Fibroblast of skin of abdomen (primary cell): ENCODE measurements around the gene RAX. TPM values are rescaled to one million over a fixed set of nuclear protein-coding genes. Genes with fewer than 3 reads are reported as not detected.

ENCODE experiments used
- DNase-seq: peaks from one replicate; pipeline ENCODE4 v3.0.0-alpha.2; 2013
- polyA plus RNA-seq, 2 experiments: library from polyadenylated mRNA; unstranded; fragments of 120-200 nt; gene quantifications; one replicate each; pipeline ENCODE4 v1.2.1, GENCODE V29; 2013; ENCODE audit not compliant: insufficient read length in 2 of 2

The RAX gene
- polyA plus RNA-seq (2013, experiment 1 of 2; ENCODE audit: insufficient read length): not detected
- not detected for polyA plus RNA-seq (2013, experiment 2 of 2; ENCODE audit: insufficient read length)

DNA sequence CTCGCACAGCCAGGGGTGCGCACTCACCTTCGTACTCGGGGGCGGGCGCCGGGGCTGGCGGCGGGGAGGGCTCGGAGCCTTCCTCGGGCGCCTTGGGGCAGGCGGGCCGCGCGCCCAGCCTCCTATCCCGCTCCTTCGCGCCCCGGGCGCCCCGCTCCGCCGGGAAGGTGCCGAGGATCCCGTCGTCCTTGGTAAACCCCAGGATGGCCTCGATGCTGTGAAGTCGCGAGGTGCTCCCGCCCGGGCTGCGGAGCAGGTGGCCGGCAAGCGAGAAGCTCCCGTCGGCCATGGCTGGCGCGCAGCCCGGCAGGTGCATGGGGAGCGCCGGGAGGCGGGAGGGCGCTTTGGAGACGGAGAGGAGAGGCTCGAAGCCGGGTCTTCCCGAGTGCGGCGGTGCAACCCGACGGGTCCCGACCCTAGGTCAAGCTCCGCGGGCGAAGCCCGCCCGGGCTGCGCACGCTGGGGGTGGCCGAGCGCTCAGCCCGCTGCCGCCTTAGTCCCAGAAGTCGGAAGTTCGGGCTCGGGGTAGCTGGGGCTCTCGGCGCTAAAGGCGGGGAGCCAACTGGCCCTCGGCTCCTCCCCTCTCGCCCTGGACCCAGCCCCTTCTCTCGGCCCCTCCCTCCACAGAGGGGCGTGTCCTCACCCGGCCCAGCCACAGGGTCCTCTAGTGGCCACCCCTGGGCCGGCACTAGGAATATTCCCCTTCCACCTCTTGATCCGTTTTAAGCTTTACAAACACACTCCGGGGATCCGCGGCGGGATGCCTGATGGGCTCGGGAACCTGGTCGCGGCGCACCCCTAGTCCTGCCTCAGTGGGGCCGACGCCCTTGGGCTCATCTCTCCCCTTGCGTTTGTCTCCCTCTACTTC lies at the start of gene RAX:
RAX (minus strand) TSS at position 564 of the 868 bp plus-strand sequence; CDS start at position 316, 248 bp downstream.
- no peak for DNase-seq

DNA sequence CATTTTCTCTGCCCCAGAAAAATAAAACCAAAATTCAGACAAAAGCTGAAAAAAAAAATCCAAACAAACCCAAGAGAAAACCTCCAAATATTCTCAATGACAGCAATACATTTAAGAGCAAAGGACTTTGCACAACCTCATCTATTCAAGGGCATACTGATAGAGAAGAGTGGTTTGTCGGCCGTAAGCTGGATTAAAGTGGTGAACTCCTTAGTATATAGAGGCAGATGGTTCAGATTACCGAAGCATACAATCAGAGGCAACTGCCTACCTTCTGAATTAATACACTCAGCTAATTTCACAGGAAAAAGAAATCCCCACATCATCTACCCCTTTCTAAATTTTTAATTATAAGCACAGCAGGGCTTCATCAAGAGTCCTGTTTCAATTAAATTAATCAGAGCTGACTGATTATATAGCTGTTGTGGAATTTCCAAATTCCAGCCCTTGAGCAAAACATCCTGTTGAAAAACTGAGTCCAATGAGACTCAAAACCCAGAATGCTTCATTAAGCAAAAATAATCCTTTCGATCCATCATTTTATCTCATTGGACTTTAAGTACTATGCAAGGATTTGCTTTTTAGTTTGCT lies 45.3 kb upstream of the RAX start, which contains the start of gene CPLX4:
CPLX4 (minus strand) TSS at position 190 of the 591 bp plus-strand sequence; CDS start at position 3, 187 bp downstream.
- DNase-seq: no peak

DNA sequence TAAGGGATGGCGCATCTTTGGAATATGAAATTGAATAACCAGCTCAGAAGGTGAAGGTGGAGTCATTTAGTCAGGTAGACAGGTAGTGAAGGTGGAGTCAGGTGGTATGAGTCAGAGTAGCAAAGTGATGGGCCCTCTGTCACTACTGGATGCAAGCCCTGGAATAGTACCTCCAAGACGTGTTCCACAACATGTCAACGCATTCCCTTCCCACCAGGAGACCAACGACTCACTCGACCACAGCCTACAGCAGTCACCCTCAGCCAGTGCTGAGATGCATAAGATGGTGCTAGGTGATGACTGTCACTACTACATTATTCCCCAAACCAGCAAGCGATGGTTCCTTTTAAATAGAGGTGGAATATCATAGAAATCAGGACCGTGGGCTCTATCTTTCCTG lies 38.4 kb upstream of the RAX start:
- DNase-seq: peak; percentile 40

DNA sequence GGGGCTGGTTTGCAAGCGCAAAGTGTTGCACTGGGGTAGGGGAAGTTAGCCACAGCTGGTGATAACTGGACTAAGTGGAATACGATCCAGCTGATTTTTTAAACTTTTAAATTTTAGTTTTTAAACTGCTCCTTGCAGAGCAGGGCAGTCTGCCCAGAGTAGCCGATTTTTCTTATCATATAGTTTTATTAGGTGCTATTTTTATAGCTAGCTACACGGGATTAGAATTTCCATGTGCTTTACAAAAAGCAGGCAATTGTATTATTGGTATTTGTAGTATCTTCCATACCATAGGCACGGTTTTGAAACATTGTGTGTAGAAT lies 35.6 kb upstream of the RAX start:
- no peak for DNase-seq

DNA sequence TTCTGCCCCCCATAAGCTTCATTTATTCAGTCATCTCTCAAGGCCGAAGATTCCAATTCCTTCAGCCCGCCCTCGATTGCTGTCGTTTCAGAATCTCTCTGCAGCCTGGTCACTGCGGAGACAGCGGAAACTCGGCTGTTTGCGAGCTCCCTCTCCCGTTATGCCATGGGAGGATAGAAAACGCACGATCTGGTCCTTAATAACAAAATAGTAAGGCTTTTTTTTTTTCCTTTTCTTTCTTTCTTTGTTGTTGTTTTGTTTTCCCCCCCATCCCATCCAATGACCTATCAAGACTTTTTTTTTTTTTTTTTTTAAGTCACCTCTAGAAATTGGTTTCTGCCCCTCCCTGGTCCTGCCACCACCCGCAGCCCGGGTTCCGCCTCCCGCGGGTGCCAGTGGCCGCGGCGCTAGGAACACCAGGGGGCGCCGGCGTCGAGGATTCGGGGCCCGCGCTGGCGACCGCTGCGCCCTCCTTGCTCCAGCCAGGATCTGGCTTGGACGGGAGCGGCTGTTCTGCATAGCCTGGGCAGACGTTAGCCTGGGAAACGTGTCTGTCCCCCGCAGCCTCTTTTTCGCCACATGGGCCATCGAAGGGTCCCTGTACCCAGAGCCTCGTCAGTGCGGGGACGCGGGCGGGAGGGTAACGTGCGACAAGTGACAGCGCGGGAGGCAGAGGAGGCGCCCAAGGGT lies 35.1 kb upstream of the RAX start:
- DNase-seq: peak; percentile 53

DNA sequence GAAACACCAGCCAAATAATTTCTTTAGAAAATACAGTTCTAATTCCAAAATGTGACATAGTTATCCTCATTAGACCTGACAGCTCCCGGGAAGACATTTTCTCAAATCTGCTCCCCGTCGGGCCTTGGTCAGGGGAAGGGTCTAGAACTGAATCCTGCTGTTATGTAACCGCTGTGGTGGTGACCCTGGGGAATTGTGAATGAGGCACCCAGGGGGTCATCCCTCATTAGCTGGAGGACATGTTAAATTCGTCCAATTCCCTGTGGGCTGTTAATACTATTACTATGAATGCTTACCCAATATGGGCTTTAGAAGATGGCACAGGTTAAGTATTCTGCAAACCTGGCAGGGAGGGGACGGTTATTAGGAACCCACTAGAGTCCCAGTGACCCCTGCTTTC lies 33.4 kb upstream of the RAX start:
- DNase-seq: no peak

DNA sequence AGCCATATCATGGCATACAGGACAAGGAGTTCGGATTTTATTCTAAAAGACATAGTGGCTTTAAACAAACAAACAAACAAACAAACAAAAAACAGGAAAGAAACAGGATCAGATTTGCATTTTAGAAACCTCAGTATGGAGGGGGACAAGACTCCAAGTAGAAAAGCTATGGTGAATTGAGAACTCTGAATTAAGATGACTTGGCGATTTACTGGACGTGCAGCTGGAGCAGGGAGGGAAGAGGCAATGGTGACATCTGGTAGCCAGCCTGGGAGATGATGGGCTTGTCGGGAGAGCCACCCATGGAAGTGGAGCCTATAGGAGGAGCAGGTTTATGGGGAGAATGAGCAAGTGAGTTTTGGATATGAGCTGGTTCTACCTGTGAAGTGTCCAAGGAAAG lies 32.0 kb upstream of the RAX start:
- DNase-seq: no peak

DNA sequence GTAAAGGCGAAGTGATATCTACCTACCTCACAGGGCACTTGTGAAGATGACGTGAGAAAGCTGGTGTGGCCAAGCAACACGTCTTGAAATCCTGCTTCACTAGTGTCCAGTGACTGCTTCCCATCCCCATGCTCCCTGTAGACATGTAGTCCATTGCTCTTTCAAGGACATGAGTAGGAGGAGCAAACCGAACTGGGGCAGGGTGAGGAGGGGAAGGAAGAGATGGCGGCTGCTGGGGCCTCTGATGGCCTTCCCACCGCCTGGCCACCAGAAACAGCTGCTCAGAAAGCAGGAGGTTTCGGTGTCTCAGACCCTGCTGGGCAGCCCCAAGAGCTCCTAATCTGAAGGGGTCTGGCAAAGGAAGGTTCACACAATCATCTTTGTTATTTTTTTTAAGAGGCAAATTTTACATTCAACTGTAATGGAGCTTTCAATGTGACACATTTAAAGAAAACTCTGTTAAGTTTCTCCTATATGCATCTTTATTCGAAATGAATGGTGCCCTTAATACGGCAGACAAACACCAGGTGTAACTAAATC lies 30.5 kb upstream of the RAX start:
- DNase-seq: no peak

DNA sequence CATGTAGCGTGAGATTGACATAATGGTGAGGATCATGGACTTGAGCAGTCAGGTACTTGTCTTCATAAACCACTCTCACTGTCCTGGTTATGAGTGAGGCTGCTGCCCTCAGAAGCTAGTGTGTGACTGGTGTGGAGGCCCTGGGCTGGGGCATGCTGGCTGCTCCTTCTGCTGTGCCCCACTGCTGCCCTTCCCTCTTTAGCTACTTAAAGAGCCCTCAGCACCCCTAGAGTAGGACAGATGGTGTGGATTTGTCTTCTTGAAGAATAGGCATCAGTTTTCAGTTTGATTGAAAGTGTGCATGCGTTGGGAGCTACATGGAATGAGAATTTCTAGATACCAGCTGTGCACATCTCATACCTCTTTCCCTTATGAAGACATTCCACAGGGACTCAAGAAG lies 29.8 kb upstream of the RAX start:
- DNase-seq: no peak

DNA sequence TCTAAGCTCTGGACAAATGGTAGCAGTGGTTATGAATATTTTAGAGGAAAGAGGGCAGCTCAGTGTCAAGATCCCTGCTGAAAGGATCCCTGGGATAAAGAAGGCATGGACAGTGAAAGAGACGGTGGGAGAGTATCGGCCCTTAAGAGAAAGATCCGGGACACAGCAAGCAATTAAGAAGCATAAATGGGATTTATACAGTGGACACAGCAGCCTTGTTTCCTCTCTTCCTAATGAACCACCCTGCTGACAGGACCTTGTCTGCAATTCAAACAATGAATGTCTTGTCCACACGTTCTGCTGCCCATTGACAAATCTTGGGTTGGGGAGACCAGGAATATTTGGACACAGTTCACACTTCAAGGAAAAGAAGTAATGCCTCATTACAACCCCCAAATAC lies 28.7 kb upstream of the RAX start:
- DNase-seq: no peak

DNA sequence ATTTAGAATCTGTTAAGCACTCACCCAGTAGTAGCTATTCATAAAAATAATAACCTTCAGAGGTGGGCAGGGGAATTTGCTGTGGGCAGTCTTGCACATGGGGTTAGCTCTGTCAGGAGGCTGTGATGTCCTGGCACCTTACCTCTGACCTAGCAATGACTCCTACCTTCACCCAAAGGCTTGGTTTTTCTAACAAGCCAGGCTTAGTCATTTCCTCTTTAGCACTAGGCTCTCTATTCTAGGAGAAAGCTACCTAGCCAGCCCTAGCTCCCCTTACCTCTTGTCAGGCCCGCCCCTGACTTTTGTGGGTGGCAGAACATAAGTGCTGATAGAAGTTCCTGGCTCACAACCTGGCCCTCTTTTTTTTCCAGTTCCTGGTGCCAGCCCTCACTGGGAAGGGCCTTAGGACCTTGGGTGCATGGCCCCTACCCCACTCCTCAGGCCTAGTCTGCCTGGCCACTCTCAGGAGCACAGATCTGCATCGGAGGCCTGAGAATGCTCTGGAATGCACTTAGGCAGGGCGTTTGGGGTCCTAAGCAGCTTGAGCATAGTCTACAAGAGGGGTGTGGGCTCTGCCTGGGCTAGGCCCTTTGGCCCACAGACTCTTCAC lies 27.5 kb upstream of the RAX start:
- DNase-seq: no peak

DNA sequence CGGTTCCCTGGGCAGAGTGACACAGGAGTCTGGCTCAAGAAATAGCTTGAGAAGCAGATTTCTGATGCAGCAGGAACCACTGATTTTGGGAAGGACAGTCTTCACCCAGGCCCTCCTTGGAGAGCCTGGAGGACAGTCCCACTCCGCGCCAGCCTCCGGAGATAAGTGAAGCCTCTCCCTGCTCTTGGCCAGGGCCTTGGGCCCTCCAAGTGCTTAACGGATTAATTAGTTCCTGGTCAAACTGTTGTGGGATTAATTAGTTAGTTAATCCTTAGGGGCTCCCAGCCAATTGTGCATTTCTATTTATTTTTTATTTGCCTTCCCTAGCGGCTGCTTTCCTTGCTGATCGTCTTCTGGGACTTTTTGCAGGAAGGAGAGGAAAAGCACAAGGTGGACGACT lies 25.6 kb upstream of the RAX start:
- no peak for DNase-seq

DNA sequence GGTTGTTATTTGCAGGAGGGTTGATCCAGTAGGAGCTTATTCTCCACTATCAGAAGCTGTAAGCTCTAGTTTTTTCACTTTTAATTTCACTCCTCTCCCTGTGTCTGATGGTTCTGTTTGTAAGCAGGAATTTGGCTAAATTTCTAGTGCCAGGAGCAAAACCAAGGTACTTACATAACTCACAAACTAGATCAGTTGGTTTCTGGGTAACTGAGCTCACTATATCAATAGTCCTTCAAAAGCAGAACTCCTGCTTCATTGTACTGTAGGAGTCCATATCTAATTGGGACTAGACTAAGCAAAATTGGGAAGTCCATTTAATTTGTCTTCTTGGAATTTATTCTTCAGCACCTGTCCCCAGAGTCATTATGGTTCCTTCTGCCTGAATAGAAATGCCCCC lies 20.1 kb upstream of the RAX start:
- no peak for DNase-seq

DNA sequence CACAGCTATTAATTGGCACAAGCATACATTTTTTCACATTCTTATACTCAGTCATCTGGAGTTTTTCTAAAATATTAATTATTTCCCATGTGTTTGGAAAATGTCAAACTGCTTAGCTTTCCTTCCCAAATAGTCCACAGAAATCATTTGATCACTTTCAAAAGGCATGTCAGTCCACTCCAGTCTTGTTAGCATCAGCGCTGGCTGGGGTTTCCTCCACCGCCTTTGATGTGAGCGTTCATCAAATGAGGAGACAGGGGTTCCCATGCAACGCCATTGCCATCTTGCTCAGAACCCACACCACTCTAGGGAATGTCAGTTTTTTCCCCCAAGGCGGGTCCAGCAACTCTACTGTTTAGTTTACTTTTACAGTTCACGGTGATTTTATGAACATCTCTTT lies 13.1 kb upstream of the RAX start:
- no peak for DNase-seq

DNA sequence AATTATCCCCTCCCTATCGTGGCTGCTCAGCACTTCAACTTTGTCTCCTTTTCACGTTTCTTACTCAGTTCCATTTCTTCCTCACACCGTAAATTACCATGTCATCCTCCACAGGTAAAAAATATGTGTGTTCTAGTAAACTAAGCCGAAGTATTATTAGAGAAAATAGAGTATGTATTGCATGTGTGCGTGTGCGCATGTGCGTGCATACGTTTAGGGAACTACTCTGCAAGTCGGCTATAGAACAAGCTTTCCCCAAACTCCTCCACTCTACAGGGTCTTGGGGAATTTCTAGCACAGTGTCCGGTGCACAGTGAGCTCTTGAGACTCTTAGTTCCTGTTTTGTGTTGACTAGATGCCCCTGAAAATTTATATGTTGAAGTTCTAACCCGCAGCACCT lies 9.1 kb upstream of the RAX start:
- no peak for DNase-seq

DNA sequence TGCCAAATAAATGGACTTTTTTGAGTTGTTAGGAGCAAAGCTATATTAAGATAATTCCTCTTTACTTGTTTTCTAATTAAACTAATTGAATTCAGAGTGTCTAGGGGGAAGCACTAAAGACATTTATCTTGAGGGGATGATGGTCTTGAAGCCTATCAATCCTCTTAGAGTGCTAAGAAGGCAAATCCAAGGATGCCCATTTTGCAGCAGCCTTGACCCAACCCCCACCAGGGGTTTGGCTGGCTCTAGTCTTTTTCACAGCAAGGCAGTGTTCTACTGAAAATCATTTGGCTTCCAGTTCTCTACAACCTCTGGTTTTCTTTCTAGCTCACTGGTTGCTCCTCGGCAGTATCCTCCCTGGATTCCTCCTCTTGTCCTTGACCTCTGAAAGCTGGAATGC lies 6.5 kb upstream of the RAX start:
- DNase-seq: no peak

DNA sequence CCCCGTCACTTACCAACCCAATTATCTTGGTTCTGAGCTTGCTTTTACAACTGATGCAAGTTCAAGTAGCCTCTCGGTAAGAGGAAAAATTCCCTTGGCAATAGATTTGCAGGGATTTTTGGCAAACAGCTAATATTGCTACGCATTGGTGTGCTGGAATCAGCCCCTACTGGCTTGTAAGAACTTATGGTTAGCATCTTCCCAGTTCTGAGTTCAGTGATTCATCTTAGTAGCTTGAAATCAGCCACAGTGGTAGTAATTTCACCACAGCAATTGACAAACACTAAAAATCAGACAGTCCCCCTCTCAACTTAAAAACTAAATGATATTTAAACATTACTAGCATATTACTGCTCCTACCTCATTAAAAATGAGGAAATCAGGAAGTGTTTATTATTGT lies 5.9 kb upstream of the RAX start:
- DNase-seq: no peak

DNA sequence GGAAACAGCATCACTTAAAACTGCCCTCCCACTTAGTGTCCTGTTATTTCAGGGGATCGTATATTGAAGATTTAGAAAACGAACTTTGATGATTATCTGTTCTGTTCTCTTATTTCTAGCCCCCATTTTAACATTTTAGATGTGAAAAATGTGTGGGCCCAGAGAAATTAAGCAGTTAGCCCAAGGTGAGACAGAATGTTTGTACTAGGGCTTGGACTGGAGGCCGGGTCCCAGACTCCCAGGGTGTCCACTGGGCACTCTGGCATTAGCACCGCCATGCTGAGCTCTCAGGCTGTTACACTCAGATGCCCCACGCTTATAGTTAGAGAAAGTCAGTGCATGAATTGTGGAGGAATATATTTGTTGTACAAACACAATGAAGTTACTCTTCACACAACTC lies 5.5 kb upstream of the RAX start:
- no peak for DNase-seq

DNA sequence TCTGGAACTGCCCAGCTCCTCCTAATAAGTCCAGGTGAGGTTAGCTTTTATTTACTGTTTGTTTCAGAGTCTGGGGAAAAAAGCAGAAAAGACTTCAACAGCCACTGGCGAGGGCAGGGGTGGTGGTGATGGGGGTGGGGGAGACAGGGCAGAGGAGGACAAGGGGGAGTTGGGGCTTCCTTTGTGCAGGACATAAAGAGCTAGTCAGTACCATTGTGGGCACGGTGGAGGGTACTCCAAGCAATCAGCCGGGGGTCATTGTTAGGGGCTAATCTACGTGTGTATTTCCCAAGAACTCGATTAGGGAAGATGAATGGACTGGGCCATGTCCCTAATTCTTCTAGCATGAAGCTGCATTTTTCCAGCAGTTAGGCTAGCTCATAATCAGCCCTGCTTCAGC lies 2.8 kb upstream of the RAX start:
- no peak for DNase-seq

DNA sequence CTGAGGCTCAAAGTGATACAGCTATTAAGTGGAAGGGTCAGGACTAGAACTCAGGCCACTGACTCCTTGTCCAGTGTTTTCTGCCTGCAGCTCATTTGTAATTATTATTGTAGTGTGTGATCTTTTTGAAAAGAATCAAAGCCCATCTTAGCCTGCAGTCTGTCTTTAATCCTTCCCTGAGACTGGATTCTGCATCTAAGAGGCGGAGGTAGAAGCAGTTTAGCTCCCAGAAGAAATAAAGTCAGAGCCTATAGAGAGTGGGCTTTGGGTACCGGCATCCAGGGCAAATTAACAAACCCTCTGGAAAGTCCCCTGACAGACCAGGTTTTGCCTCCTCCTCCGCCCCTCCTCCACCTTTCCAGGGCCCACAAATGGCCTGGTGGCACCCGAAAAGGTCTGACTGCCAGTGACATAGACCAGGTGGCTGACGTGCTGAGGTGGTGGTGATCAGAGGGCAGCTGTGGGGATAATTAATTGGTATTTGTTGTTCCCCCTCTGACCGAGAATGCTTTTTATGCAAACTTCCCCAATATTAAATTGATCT lies 2.2 kb upstream of the RAX start:
- no peak for DNase-seq

DNA sequence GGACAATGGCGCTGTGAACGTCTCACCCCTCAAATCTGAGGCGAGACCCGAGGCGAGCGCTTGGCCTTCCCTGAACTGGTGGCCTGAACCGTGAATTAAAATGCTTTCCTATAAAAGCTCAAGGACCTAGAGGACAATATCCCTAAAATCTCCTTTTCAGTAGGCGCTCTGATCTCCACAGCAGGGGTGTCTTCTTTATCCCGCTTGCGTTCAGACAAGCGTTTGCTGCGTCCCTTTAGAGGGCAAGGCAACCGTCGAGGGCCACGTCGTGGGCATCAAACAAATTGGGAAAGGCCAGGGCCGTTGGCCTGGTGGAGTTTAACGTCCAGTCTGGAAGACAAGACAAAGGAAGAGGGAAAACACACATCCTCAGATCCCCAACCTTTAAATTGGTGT lies 1.3 kb upstream of the RAX start:
- DNase-seq: no peak

DNA sequence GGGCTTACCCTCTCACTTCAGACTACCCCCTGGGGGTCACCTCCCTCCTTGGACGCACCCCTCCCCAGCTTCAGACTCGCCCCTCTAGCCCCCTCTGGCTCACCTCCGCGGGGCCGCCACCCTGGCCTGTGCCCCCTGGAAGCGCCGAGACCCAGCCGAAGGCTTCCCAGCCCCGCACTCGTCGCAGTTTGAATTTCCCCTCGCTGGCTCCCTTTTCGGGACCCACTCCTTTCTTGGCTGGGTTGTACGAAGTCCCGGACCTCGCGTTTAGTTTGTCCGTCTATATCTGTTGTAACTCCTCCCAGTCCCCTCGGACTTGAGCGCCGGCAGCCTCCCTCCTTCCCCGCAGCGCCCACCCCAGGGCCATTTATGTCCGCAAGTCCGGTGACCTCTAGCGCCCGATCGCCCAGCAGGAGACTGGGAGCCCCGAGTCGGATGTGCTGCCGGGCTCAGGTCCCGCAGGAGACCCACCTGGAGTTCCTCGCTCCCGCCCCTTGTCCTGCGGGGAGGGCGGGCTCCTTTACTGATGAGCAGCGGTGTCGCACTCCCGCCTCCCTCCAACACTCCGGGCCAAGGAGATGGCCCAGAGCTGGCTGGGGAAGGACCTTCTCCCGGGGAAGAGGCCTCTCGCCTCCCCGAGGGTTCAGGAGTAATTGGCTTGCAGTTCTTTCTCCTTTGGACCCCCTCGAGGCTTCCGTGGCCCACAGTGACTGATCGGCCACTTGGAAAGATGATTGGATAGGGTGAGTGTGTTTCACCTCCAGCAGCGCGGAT lies 692 bp upstream of the RAX start:
- no peak for DNase-seq
